Parathyroid adenoma (tissue), 2 donors: ENCODE measurements around the gene PPP6R2.

ENCODE experiments used
- H2AFZ ChIP-seq: fragments of 300-600 bp; sonication (generic); one replicate; pipeline ENCODE4 v1.7.0; 2017; ENCODE audit warnings: antibody characterized with exemption, mild to moderate bottlenecking
- H3K27ac ChIP-seq: fragments of 300-600 bp; sonication (generic); one replicate; pipeline ENCODE4 v1.7.0; 2017
- H3K27me3 ChIP-seq: fragments of 300-600 bp; sonication (generic); one replicate; pipeline ENCODE4 v1.7.0; 2017; ENCODE audit warnings: low read length; ENCODE audit not compliant: control insufficient read depth, insufficient read depth
- H3K36me3 ChIP-seq: fragments of 300-600 bp; sonication (generic); one replicate; pipeline ENCODE4 v1.7.0; 2017; ENCODE audit warnings: low read length; ENCODE audit not compliant: control insufficient read depth, insufficient read depth
- H3K4me1 ChIP-seq: fragments of 300-600 bp; sonication (generic); one replicate; pipeline ENCODE4 v1.7.0; 2017; ENCODE audit warnings: control low read depth
- H3K4me2 ChIP-seq: fragments of 300-600 bp; sonication (generic); one replicate; pipeline ENCODE4 v1.7.0; 2017; ENCODE audit warnings: low read length
- H3K4me3 ChIP-seq: fragments of 300-600 bp; sonication (generic); one replicate; pipeline ENCODE4 v1.7.0; 2017; ENCODE audit warnings: low read depth, low read length
- H3K79me2 ChIP-seq: fragments of 300-600 bp; sonication (generic); one replicate; pipeline ENCODE4 v1.7.0; 2017; ENCODE audit warnings: control low read depth
- H3K9ac ChIP-seq: fragments of 300-600 bp; sonication (generic); one replicate; pipeline ENCODE4 v1.7.0; 2017; ENCODE audit warnings: mild to moderate bottlenecking
- H3K9me3 ChIP-seq: fragments of 300-600 bp; sonication (generic); one replicate; pipeline ENCODE4 v1.7.0; 2017; ENCODE audit warnings: low read length; ENCODE audit not compliant: control insufficient read depth
- TF ChIP-seq, protein P1 (sequence below): fragments of 300-600 bp; sonication (generic); IDR thresholded peaks from one replicate; pipeline ENCODE4 v1.7.0; 2017; ENCODE audit warnings: antibody characterized with exemption, mild to moderate bottlenecking
- donor health status: primary hyperparathyroidism.

Gene PPP6R2

DNA sequence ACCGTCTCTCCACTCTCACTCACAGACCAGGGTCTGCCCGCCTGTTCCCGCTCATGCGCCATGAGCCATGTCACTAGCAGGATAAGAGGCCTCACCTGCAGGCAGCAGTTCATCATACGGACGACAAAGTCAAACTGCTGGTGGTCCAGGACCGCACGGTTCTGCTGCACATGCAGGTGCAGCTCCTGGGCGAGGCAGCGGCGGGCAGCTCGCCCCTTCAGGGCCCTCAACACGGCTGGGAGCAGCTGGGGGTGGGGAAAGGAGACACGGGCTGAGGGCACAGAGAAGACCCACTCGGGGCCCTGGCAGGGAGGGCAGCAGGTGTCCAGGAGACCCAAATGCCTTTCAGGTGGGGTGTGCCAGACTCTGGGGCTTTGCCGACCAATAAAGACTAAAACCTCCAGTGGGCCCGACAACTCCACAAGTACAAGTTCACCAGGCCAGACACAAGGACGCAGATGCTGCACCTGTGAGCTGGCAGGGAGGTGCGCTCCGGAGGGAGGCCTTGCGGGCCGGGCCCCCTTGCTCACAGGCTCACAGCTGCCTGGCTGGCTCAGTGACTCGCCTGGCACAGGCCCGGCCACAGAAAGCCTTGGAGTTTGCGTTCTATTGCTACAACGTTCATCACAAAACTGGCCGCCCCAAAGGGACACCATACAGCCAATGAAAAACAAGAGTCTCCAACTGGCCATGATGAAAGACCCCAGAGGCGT is 120.2 kb downstream of the PPP6R2 start:
- H3K4me1 ChIP-seq, result no peaks in the 10 kb centered on the region
- no peak overlapping the region for H2AFZ ChIP-seq
- H3K9me3 ChIP-seq, result no peaks in the 10 kb centered on the region
- no peak overlapping the region for H3K9ac ChIP-seq
- no peaks in the 10 kb centered on the region for H3K36me3 ChIP-seq
- H3K27ac ChIP-seq, result no peak overlapping the region
- TF ChIP-seq, protein P1, sequence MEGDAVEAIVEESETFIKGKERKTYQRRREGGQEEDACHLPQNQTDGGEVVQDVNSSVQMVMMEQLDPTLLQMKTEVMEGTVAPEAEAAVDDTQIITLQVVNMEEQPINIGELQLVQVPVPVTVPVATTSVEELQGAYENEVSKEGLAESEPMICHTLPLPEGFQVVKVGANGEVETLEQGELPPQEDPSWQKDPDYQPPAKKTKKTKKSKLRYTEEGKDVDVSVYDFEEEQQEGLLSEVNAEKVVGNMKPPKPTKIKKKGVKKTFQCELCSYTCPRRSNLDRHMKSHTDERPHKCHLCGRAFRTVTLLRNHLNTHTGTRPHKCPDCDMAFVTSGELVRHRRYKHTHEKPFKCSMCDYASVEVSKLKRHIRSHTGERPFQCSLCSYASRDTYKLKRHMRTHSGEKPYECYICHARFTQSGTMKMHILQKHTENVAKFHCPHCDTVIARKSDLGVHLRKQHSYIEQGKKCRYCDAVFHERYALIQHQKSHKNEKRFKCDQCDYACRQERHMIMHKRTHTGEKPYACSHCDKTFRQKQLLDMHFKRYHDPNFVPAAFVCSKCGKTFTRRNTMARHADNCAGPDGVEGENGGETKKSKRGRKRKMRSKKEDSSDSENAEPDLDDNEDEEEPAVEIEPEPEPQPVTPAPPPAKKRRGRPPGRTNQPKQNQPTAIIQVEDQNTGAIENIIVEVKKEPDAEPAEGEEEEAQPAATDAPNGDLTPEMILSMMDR, result no peak
- H3K79me2 ChIP-seq, result no peaks in the 10 kb centered on the region
- no peak overlapping the region for H3K4me2 ChIP-seq
- H3K27me3 ChIP-seq, result no peaks in the 10 kb centered on the region
- H3K4me3 ChIP-seq, result no peak overlapping the region

DNA sequence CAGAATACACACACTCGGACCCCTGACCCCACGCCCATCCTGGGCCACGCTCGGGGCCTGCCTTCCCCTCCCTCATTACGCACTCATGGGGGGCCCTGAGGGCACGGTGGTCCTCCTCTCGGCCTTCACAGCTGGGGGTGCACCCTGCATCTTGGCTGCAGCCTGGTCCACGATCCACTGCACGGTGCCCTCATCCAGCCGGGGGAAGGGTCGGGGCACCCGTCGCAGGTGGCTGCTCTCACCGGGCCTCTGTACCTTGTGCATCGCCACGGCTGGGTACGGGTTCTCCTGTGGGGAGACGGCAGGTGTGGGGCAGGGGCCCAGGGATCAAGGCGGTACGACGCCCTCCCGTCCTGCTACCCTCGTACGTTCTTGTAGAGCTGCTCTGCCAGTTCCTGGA is 121.3 kb downstream of the PPP6R2 start:
- Histone ChIP-seq H3K4me1 (no peaks in the 10 kb centered on the region), H3K4me3 (no peak overlapping the region), H3K4me2 (no peak overlapping the region), H2AFZ (no peak overlapping the region), H3K79me2 (no peaks in the 10 kb centered on the region), H3K9me3 (no peaks in the 10 kb centered on the region), H3K36me3 (no peaks in the 10 kb centered on the region), H3K9ac (no peak overlapping the region), H3K27me3 (no peaks in the 10 kb centered on the region), H3K27ac (no peak overlapping the region)
- TF ChIP-seq, protein P1, result no peak

DNA sequence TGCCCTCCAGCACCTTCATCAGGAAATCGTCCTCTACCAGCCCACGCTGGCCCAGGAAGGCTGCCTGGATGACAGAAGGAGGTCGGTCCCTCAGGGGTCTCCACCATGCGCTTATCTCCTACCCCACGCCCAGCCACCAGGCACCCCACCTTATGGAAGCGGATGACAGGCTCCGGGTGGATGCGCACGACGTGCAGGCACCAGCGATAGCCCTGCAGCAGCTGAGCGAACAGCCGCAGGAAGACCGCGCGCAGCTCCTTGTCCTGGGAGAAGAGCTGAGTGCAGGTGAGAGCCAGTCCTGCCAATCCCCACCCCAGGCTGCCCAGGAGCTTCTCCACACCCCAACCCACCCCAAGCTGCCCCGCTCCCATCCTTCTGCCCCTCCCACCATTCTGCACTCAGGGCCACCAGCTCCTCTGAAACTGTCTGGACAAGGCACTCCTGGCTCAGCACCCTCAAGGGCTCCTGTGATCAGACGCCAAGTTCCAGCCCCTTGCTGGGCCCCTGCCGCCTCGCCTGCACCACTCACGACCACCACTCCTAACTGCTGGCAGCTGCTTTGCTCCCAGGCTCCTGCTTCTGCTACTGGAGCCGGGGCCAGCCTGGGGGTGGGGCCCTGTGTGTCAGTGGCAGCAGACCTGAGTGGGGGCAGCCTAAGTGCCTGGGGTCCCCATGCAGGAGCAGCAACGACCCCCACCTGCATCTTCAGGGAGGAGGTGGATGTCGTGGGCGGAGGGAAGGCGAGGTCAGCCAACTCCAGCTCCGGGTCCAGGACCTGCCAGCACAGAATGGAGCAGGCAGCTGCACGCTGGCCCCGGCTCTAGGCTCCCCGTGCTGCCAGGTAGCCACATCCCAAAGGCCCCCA is 122.2 kb downstream of the PPP6R2 start:
- H3K4me3 ChIP-seq, result no peak overlapping the region
- no peaks in the 10 kb centered on the region for H3K27me3 ChIP-seq
- no peak overlapping the region for H3K4me2 ChIP-seq
- H3K9me3 ChIP-seq, result no peaks in the 10 kb centered on the region
- H2AFZ ChIP-seq, result no peak overlapping the region
- no peaks in the 10 kb centered on the region for H3K36me3 ChIP-seq
- H3K9ac ChIP-seq, result no peak overlapping the region
- TF ChIP-seq, protein P1, result no peak
- peaks cover 4% of the 10 kb centered on the region for H3K79me2 ChIP-seq
- peaks cover under 1% of the 10 kb centered on the region for H3K4me1 ChIP-seq
- H3K27ac ChIP-seq, result no peak overlapping the region

DNA sequence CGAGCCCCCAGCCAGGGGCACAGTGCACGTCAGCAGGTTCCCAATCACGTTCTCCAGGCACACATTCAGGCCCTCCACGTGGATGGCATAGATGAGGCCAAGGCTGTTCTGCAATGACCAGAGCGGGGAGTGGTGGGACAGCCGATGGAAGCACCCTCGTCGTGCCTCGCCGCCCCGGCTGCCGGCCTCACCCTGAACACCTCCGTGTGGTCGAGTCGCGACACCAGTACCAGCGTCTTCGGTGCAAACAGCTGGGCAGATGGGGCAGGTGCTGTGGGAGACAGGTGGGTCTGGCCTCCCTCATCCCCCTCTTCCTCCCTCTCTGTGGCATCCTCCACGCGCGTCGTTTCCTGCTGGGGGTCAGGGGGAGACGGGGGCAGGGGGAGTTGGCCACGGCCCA is 124.2 kb downstream of the PPP6R2 start:
- H3K4me1 ChIP-seq, result peaks cover 2% of the 10 kb centered on the region
- H3K4me3 ChIP-seq, result no peak overlapping the region
- H3K79me2 ChIP-seq, result peaks cover 23% of the 10 kb centered on the region
- TF ChIP-seq, protein P1, result no peak
- no peak overlapping the region for H2AFZ ChIP-seq
- H3K27me3 ChIP-seq, result no peaks in the 10 kb centered on the region
- no peak overlapping the region for H3K27ac ChIP-seq
- no peak overlapping the region for H3K9ac ChIP-seq
- no peaks in the 10 kb centered on the region for H3K36me3 ChIP-seq
- H3K9me3 ChIP-seq, result no peaks in the 10 kb centered on the region
- H3K4me2 ChIP-seq, result no peak overlapping the region
